ENCODE results near the gene ELMO3.

Gene ELMO3

GRCh38 chr16:67187175-67187890 lies 11.6 kb upstream of the ELMO3 start:
- H3K36me3 ChIP-seq, result no peaks in the 10 kb centered on the region
- no peak overlapping the region for H3K4me3 ChIP-seq
- H4K20me1 ChIP-seq, result peaks cover 0 to 31% (median 15%) of the 10 kb centered on the region in 11 experiments; a peak in 18 of 22 replicates
- no peak for TF ChIP-seq Cebpa-rat (IDR thresholded peaks at IDR 0.05)
- no peak overlapping the region for H3K9ac ChIP-seq
- H3K4me2 ChIP-seq, result no peak overlapping the region
- H3K4me1 ChIP-seq, result peaks cover 41 to 53% (median 50%) of the 10 kb centered on the region in 10 experiments
- H3K27me3 ChIP-seq, result peaks cover 9 to 27% (median 18%) of the 10 kb centered on the region in 11 experiments
- H3K9me3 ChIP-seq (replicated peaks in 1 of 11), result no peaks in the 10 kb centered on the region
- no peak overlapping the region for H3K27ac ChIP-seq

- Histone ChIP-seq H3K4me1 (peaks cover 38 to 51% (median 48%) of the 10 kb centered on the region in 10 experiments), H3K36me3 (peaks cover 0 to 7% (median 4%) of the 10 kb centered on the region in 11 experiments; a peak in 14 of 22 replicates)
These were observed 10.6 kb upstream of the ELMO3 start for GRCh38 chr16:67188323-67188722.

GRCh38 chr16:67188798-67189197 lies 10.1 kb upstream of the ELMO3 start:
- no peaks in the 10 kb centered on the region for H3K9me3 ChIP-seq (replicated peaks in 1 of 11)
- no peak overlapping the region for H3K27ac ChIP-seq
- no peak for TF ChIP-seq Cebpa-rat (IDR thresholded peaks at IDR 0.05)
- H3K4me1 ChIP-seq, result peaks cover 43 to 56% (median 53%) of the 10 kb centered on the region in 10 experiments
- no peak overlapping the region for H3K4me3 ChIP-seq
- no peak overlapping the region for H3K4me2 ChIP-seq
- peaks cover 0 to 11% (median 9%) of the 10 kb centered on the region in 11 experiments; a peak in 17 of 22 replicates for H3K36me3 ChIP-seq
- H3K9ac ChIP-seq, result no peak overlapping the region
- H4K20me1 ChIP-seq, result peaks cover 0 to 37% (median 27%) of the 10 kb centered on the region in 11 experiments; a peak in 21 of 22 replicates
- H3K27me3 ChIP-seq, result peaks cover 9 to 27% (median 18%) of the 10 kb centered on the region in 11 experiments

More at GRCh38 chr16:67188323-67188722, 10.6 kb upstream of the ELMO3 start:
- Histone ChIP-seq H3K27ac (no peak overlapping the region), H3K4me2 (no peak overlapping the region), H3K4me3 (no peak overlapping the region), H3K9ac (no peak overlapping the region), H4K20me1 (peaks cover 0 to 32% (median 22%) of the 10 kb centered on the region in 11 experiments; a peak in 20 of 22 replicates), H3K9me3 (replicated peaks in 1 of 11) (no peaks in the 10 kb centered on the region), H3K27me3 (peaks cover 9 to 27% (median 18%) of the 10 kb centered on the region in 11 experiments)
- no peak for TF ChIP-seq Cebpa-rat (IDR thresholded peaks at IDR 0.05)

- Histone ChIP-seq H4K20me1 (peaks cover 5 to 40% (median 30%) of the 10 kb centered on the region in 11 experiments; a peak in 21 of 22 replicates), H3K36me3 (peaks cover 11 to 24% (median 21%) of the 10 kb centered on the region in 11 experiments), H3K9me3 (replicated peaks in 1 of 11) (no peaks in the 10 kb centered on the region), H3K4me1 (peaks cover 40 to 58% (median 53%) of the 10 kb centered on the region in 10 experiments), H3K4me3 (no peak within 1 kb of the TSS), H3K4me2 (peak within 1 kb of the TSS in 10 of 11 experiments; percentile 9 to 100 (median 68); a peak in 14 of 22 replicates), H3K27me3 (peaks cover 2 to 16% (median 8%) of the 10 kb centered on the region in 11 experiments), H3K9ac (0 out of 22 replicates have a peak within 1 kb of the TSS, but pooled peaks of 1 of the 11 experiments have one; percentile 24), H3K27ac (no peak within 1 kb of the TSS)
- no peak for TF ChIP-seq Cebpa-rat (IDR thresholded peaks at IDR 0.05)
These were observed 8.9 kb upstream of the ELMO3 start, which contains the start of gene EXOC3L1 for GRCh38 chr16:67190041-67190440. EXOC3L1 (minus strand) TSS chr16:67190136; CDS start chr16:67189676, 460 bp downstream.

GRCh38 chr16:67190448-67191399 lies 8.2 kb upstream of the ELMO3 start:
- H4K20me1 ChIP-seq, result peaks cover 11 to 42% (median 34%) of the 10 kb centered on the region in 11 experiments; a peak in 21 of 22 replicates
- H3K27me3 ChIP-seq, result peaks cover 0 to 9% (median 3%) of the 10 kb centered on the region in 11 experiments; a peak in 11 of 22 replicates
- peak overlapping the region in 9 of 11 experiments; percentile 49 to 100 (median 81); a peak in 13 of 22 replicates for H3K4me2 ChIP-seq
- no peak for TF ChIP-seq Cebpa-rat (IDR thresholded peaks at IDR 0.05)
- peaks cover 39 to 58% (median 50%) of the 10 kb centered on the region in 10 experiments for H3K4me1 ChIP-seq
- H3K4me3 ChIP-seq, result no peak overlapping the region
- no peak overlapping the region for H3K27ac ChIP-seq
- no peak overlapping the region for H3K9ac ChIP-seq
- H3K9me3 ChIP-seq (replicated peaks in 1 of 11), result no peaks in the 10 kb centered on the region
- H3K36me3 ChIP-seq, result peaks cover 18 to 31% (median 28%) of the 10 kb centered on the region in 11 experiments

- Histone ChIP-seq H3K4me1 (peaks cover 39 to 61% (median 48%) of the 10 kb centered on the region in 10 experiments), H3K27me3 (peaks cover 0 to 2% (median 0%) of the 10 kb centered on the region in 11 experiments; a peak in 3 of 22 replicates), H3K9ac (peak overlapping the region in 7 of 11 experiments; percentile 92 to 98 (median 96); a peak in 13 of 22 replicates), H3K9me3 (replicated peaks in 1 of 11) (no peaks in the 10 kb centered on the region), H4K20me1 (peaks cover 12 to 44% (median 41%) of the 10 kb centered on the region in 11 experiments; a peak in 21 of 22 replicates), H3K27ac (peak overlapping the region in 4 of 11 experiments; percentile 91 to 95 (median 94); a peak in 8 of 22 replicates), H3K4me2 (peak overlapping the region; percentile 48 to 100 (median 81)), H3K4me3 (peak overlapping the region; percentile 89 to 100 (median 96); a peak in 19 of 20 replicates), H3K36me3 (peaks cover 26 to 38% (median 36%) of the 10 kb centered on the region in 11 experiments)
- TF ChIP-seq Cebpa-rat (IDR thresholded peaks at IDR 0.05), result no peak
These were observed 7.4 kb upstream of the ELMO3 start for GRCh38 chr16:67191411-67191994.

GRCh38 chr16:67191995-67192681 lies 6.8 kb upstream of the ELMO3 start, which contains the start of gene E2F4:
E2F4 (plus strand) TSS chr16:67192155; CDS start chr16:67192228, 73 bp downstream.
- Histone ChIP-seq H4K20me1 (peaks cover 18 to 50% (median 47%) of the 10 kb centered on the region in 11 experiments; a peak in 21 of 22 replicates), H3K4me3 (peak within 1 kb of the TSS; percentile 89 to 100 (median 96)), H3K4me2 (peak within 1 kb of the TSS; percentile 94 to 100 (median 99)), H3K4me1 (peaks cover 39 to 68% (median 53%) of the 10 kb centered on the region in 10 experiments), H3K27ac (peak within 1 kb of the TSS; percentile 79 to 95 (median 91)), H3K27me3 (no peaks in the 10 kb centered on the region), H3K36me3 (peaks cover 32 to 45% (median 42%) of the 10 kb centered on the region in 11 experiments), H3K9ac (peak within 1 kb of the TSS; percentile 90 to 98 (median 95)), H3K9me3 (replicated peaks in 1 of 11) (no peaks in the 10 kb centered on the region)
- TF ChIP-seq Cebpa-rat (IDR thresholded peaks at IDR 0.05), result no peak
